ENCODE results near the gene RDH8.

Gene RDH8

GRCh38 chr19:9989504-9989903 is 23.8 kb upstream of the RDH8 start:
- no peaks in the 10 kb centered on the region for H3K9me3 ChIP-seq (ENCODE audit: insufficient read depth, low read depth, low read length)

GRCh38 chr19:9991425-9992191 is 21.7 kb upstream of the RDH8 start:
- Histone ChIP-seq H3K9me3 (ENCODE audit: insufficient read depth, low read depth, low read length) (no peaks in the 10 kb centered on the region), H3K4me1 (ENCODE audit: insufficient read depth, low read length) (peaks cover 6% of the 10 kb centered on the region; the same call in 1 of the 2 replicates), H3K9ac (ENCODE audit: low read depth, low read length) (no peak overlapping the region), H3K4me3 (ENCODE audit: low read length) (no peak overlapping the region), H3K27me3 (ENCODE audit: insufficient read depth, low read length) (no peaks in the 10 kb centered on the region), H3K36me3 (ENCODE audit: insufficient read depth, low read depth, low read length) (no peaks in the 10 kb centered on the region), H3K27ac (ENCODE audit: low read length) (no peak overlapping the region)

More at GRCh38 chr19:9989504-9989903, 23.8 kb upstream of the RDH8 start:
- H3K27ac ChIP-seq (ENCODE audit: low read length): no peak overlapping the region
- peaks cover 7% of the 10 kb centered on the region; the same call in 1 of the 2 replicates for H3K4me1 ChIP-seq (ENCODE audit: insufficient read depth, low read length)
- no peak overlapping the region for H3K4me3 ChIP-seq (ENCODE audit: low read length)
- H3K27me3 ChIP-seq (ENCODE audit: insufficient read depth, low read length): no peaks in the 10 kb centered on the region
- no peak overlapping the region for H3K9ac ChIP-seq (ENCODE audit: low read depth, low read length)
- no peaks in the 10 kb centered on the region for H3K36me3 ChIP-seq (ENCODE audit: insufficient read depth, low read depth, low read length)

GRCh38 chr19:9995084-9995483 is 18.2 kb upstream of the RDH8 start:
- H3K36me3 ChIP-seq (ENCODE audit: insufficient read depth, low read depth, low read length): no peaks in the 10 kb centered on the region
- H3K4me3 ChIP-seq (ENCODE audit: low read length): no peak overlapping the region
- no peaks in the 10 kb centered on the region for H3K4me1 ChIP-seq (ENCODE audit: insufficient read depth, low read length)
- H3K27ac ChIP-seq (ENCODE audit: low read length): no peak overlapping the region
- no peak overlapping the region for H3K9ac ChIP-seq (ENCODE audit: low read depth, low read length)
- H3K27me3 ChIP-seq (ENCODE audit: insufficient read depth, low read length): peaks cover 5% of the 10 kb centered on the region; the same call in 1 of the 2 replicates
- H3K9me3 ChIP-seq (ENCODE audit: insufficient read depth, low read depth, low read length): no peaks in the 10 kb centered on the region

GRCh38 chr19:9995999-9996398 is 17.3 kb upstream of the RDH8 start:
- no peaks in the 10 kb centered on the region for H3K4me1 ChIP-seq (ENCODE audit: insufficient read depth, low read length)
- no peaks in the 10 kb centered on the region for H3K36me3 ChIP-seq (ENCODE audit: insufficient read depth, low read depth, low read length)
- no peak overlapping the region for H3K27ac ChIP-seq (ENCODE audit: low read length)
- H3K9me3 ChIP-seq (ENCODE audit: insufficient read depth, low read depth, low read length): no peaks in the 10 kb centered on the region
- peaks cover 6% of the 10 kb centered on the region; the same call in 1 of the 2 replicates for H3K27me3 ChIP-seq (ENCODE audit: insufficient read depth, low read length)
- H3K9ac ChIP-seq (ENCODE audit: low read depth, low read length): no peak overlapping the region
- H3K4me3 ChIP-seq (ENCODE audit: low read length): no peak overlapping the region

GRCh38 chr19:9996541-9996940 is 16.7 kb upstream of the RDH8 start:
- Histone ChIP-seq H3K27ac (ENCODE audit: low read length) (no peak overlapping the region), H3K4me3 (ENCODE audit: low read length) (no peak overlapping the region), H3K36me3 (ENCODE audit: insufficient read depth, low read depth, low read length) (no peaks in the 10 kb centered on the region), H3K9me3 (ENCODE audit: insufficient read depth, low read depth, low read length) (no peaks in the 10 kb centered on the region), H3K9ac (ENCODE audit: low read depth, low read length) (no peak overlapping the region), H3K4me1 (ENCODE audit: insufficient read depth, low read length) (no peaks in the 10 kb centered on the region), H3K27me3 (ENCODE audit: insufficient read depth, low read length) (peaks cover 6% of the 10 kb centered on the region; the same call in 1 of the 2 replicates)

- H3K4me1 ChIP-seq (ENCODE audit: insufficient read depth, low read length): no peaks in the 10 kb centered on the region
- H3K36me3 ChIP-seq (ENCODE audit: insufficient read depth, low read depth, low read length): no peaks in the 10 kb centered on the region
- no peak overlapping the region for H3K27ac ChIP-seq (ENCODE audit: low read length)
- H3K9ac ChIP-seq (ENCODE audit: low read depth, low read length): no peak overlapping the region
- peaks cover 6% of the 10 kb centered on the region; the same call in 1 of the 2 replicates for H3K27me3 ChIP-seq (ENCODE audit: insufficient read depth, low read length)
- no peak overlapping the region for H3K4me3 ChIP-seq (ENCODE audit: low read length)
- H3K9me3 ChIP-seq (ENCODE audit: insufficient read depth, low read depth, low read length): no peaks in the 10 kb centered on the region
These were observed 13.0 kb upstream of the RDH8 start for GRCh38 chr19:10000171-10000826.

- no peak overlapping the region for H3K4me3 ChIP-seq (ENCODE audit: low read length)
- H3K4me1 ChIP-seq (ENCODE audit: insufficient read depth, low read length): no peaks in the 10 kb centered on the region
- H3K9me3 ChIP-seq (ENCODE audit: insufficient read depth, low read depth, low read length): no peaks in the 10 kb centered on the region
- no peak overlapping the region for H3K9ac ChIP-seq (ENCODE audit: low read depth, low read length)
- H3K27ac ChIP-seq (ENCODE audit: low read length): no peak overlapping the region
- no peaks in the 10 kb centered on the region for H3K36me3 ChIP-seq (ENCODE audit: insufficient read depth, low read depth, low read length)
- H3K27me3 ChIP-seq (ENCODE audit: insufficient read depth, low read length): peaks cover 6% of the 10 kb centered on the region; the same call in 1 of the 2 replicates
These were observed 11.4 kb upstream of the RDH8 start for GRCh38 chr19:10001899-10002298.

- Histone ChIP-seq H3K4me3 (ENCODE audit: low read length) (no peak overlapping the region), H3K4me1 (ENCODE audit: insufficient read depth, low read length) (no peaks in the 10 kb centered on the region), H3K9me3 (ENCODE audit: insufficient read depth, low read depth, low read length) (no peaks in the 10 kb centered on the region), H3K27me3 (ENCODE audit: insufficient read depth, low read length) (peaks cover 10% of the 10 kb centered on the region; the same call in 1 of the 2 replicates), H3K27ac (ENCODE audit: low read length) (no peak overlapping the region), H3K9ac (ENCODE audit: low read depth, low read length) (no peak overlapping the region), H3K36me3 (ENCODE audit: insufficient read depth, low read depth, low read length) (no peaks in the 10 kb centered on the region)
These were observed 10.0 kb upstream of the RDH8 start for GRCh38 chr19:10003271-10003670.

GRCh38 chr19:10004617-10005016 is 8.7 kb upstream of the RDH8 start:
- Histone ChIP-seq H3K4me3 (ENCODE audit: low read length) (no peak overlapping the region), H3K36me3 (ENCODE audit: insufficient read depth, low read depth, low read length) (no peaks in the 10 kb centered on the region), H3K9ac (ENCODE audit: low read depth, low read length) (no peak overlapping the region), H3K27ac (ENCODE audit: low read length) (no peak overlapping the region), H3K27me3 (ENCODE audit: insufficient read depth, low read length) (peaks cover 21% of the 10 kb centered on the region), H3K4me1 (ENCODE audit: insufficient read depth, low read length) (peaks cover 1% of the 10 kb centered on the region), H3K9me3 (ENCODE audit: insufficient read depth, low read depth, low read length) (no peaks in the 10 kb centered on the region)

- no peaks in the 10 kb centered on the region for H3K36me3 ChIP-seq (ENCODE audit: insufficient read depth, low read depth, low read length)
- no peak overlapping the region for H3K4me3 ChIP-seq (ENCODE audit: low read length)
- H3K27me3 ChIP-seq (ENCODE audit: insufficient read depth, low read length): peaks cover 28% of the 10 kb centered on the region
- H3K9me3 ChIP-seq (ENCODE audit: insufficient read depth, low read depth, low read length): no peaks in the 10 kb centered on the region
- no peak overlapping the region for H3K9ac ChIP-seq (ENCODE audit: low read depth, low read length)
- H3K27ac ChIP-seq (ENCODE audit: low read length): no peak overlapping the region
- H3K4me1 ChIP-seq (ENCODE audit: insufficient read depth, low read length): peaks cover 4% of the 10 kb centered on the region
These were observed 7.5 kb upstream of the RDH8 start for GRCh38 chr19:10005632-10006334.

- Histone ChIP-seq H3K9me3 (ENCODE audit: insufficient read depth, low read depth, low read length) (no peaks in the 10 kb centered on the region), H3K27me3 (ENCODE audit: insufficient read depth, low read length) (peaks cover 33% of the 10 kb centered on the region), H3K9ac (ENCODE audit: low read depth, low read length) (no peak overlapping the region), H3K27ac (ENCODE audit: low read length) (no peak overlapping the region), H3K4me1 (ENCODE audit: insufficient read depth, low read length) (peaks cover 4% of the 10 kb centered on the region), H3K4me3 (ENCODE audit: low read length) (no peak overlapping the region), H3K36me3 (ENCODE audit: insufficient read depth, low read depth, low read length) (no peaks in the 10 kb centered on the region)
These were observed 7.0 kb upstream of the RDH8 start for GRCh38 chr19:10006335-10006708.
